ENCODE data around the gene SOHLH1. TPM values are rescaled to one million over a fixed set of nuclear protein-coding genes. Genes with fewer than 3 reads are reported as not detected.

SOHLH1 gene
- total RNA-seq, 1 donor from 2014 or later: 0.18 TPM

DNA sequence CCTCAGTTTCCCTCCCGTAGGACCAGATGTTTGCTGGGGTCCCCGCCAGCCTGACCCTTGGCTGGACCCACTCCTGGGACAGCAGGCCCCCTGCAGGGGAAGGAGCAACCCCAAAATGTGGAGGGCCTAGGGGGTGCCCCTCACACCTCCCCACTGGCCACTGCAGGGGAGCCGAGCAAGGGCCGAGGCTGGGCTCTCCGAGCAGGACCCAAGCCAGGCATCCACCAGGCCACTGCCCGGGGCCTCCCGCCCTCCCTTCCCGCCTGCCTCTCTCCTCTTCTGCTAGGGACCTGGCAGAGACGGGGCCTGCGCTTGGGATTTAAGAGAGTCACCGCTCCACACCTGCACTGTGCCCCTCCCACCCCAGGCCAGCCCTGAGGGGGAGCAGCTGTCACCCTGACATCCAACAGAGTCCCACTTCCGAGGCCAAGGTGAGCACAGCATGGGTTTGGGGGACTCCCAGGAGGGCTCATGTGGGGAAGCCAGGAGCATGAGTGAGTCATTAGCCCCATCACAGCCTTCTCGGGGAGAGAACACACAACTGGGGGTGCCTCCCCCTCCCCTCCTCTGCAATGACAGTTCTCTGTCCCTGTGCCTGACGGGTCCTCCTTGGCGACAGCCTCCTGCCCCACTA lies 15.8 kb downstream of the SOHLH1 start:
- H3K27me3 Mint-ChIP-seq (ENCODE audit: unreplicated experiment): peaks cover 11% of the 10 kb centered on the region
- DNase-seq (ENCODE audit: low spot score): no peak

GRCh38 chr9:135681161-135681560 lies 18.1 kb downstream of the SOHLH1 start:
- Mint-ChIP-seq H3K4me3 (ENCODE audit: unreplicated experiment) (no peak overlapping the region), H3K9me3 (ENCODE audit: unreplicated experiment) (no peaks in the 10 kb centered on the region), H3K4me1 (ENCODE audit: unreplicated experiment) (no peaks in the 10 kb centered on the region), H3K27me3 (ENCODE audit: unreplicated experiment) (peaks cover 15% of the 10 kb centered on the region), H3K27ac (ENCODE audit: unreplicated experiment) (no peak overlapping the region), H3K36me3 (ENCODE audit: low read depth, unreplicated experiment) (no peaks in the 10 kb centered on the region)
- DNase-seq (ENCODE audit: low spot score): no peak
- TF ChIP-seq CTCF (IDR thresholded peaks at IDR 0.05; ENCODE audit: unreplicated experiment): no peak

More for the DNA sequence above, 15.8 kb downstream of the SOHLH1 start:
- Mint-ChIP-seq H3K4me1 (ENCODE audit: unreplicated experiment) (no peaks in the 10 kb centered on the region), H3K27ac (ENCODE audit: unreplicated experiment) (no peak overlapping the region), H3K36me3 (ENCODE audit: low read depth, unreplicated experiment) (no peaks in the 10 kb centered on the region), H3K4me3 (ENCODE audit: unreplicated experiment) (no peak overlapping the region), H3K9me3 (ENCODE audit: unreplicated experiment) (no peaks in the 10 kb centered on the region)
- TF ChIP-seq CTCF (IDR thresholded peaks at IDR 0.05; ENCODE audit: unreplicated experiment): no peak

GRCh38 chr9:135680056-135680455 lies 19.2 kb downstream of the SOHLH1 start:
- Mint-ChIP-seq H3K9me3 (ENCODE audit: unreplicated experiment) (no peaks in the 10 kb centered on the region), H3K4me1 (ENCODE audit: unreplicated experiment) (no peaks in the 10 kb centered on the region), H3K27ac (ENCODE audit: unreplicated experiment) (no peak overlapping the region), H3K27me3 (ENCODE audit: unreplicated experiment) (peaks cover 15% of the 10 kb centered on the region), H3K36me3 (ENCODE audit: low read depth, unreplicated experiment) (no peaks in the 10 kb centered on the region), H3K4me3 (ENCODE audit: unreplicated experiment) (no peak overlapping the region)
- no peak for TF ChIP-seq CTCF (IDR thresholded peaks at IDR 0.05; ENCODE audit: unreplicated experiment)
- DNase-seq (ENCODE audit: low spot score): no peak

DNA sequence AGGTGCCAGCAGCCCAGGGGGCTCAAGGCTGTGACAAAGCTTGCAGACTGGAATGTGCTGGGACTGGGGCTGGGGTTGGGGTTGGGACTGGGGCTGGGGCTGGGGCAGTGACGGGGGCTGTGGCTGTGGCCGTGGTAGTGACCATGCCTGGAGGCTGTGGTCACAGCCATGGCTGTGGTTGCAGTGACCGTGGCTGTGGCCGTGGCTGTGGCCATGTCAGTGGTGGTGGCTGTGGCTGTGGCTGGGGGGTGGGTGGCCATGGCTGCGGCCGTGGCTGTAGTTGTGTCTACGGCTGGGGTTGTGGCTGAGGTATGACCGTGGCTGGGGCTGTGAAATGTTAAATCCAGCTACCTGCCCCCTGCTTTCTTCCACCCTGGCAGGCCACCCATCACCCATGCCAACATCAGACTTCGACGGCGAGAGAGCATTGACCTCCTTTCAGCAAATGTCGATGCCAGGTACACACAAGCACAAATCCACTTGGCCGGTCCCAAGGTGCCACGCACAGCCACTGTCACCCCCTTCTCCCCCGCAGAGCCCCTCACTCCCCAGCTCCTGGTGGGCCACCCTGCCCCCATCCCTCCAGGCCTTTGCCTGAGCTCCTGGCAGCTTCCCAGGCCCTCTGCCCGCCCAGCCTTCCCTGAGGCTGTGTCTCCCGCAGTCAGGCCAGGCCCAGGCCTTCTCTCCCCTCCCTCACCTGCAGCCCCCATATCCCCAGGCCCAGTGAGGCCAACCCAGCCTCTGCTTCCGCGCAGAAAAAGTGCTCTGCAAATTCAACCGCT lies 20.9 kb downstream of the SOHLH1 start:
- DNase-seq (ENCODE audit: low spot score): no peak
- H3K9me3 Mint-ChIP-seq (ENCODE audit: unreplicated experiment): no peaks in the 10 kb centered on the region
- TF ChIP-seq CTCF (IDR thresholded peaks at IDR 0.05; ENCODE audit: unreplicated experiment): no peak
- H3K27ac Mint-ChIP-seq (ENCODE audit: unreplicated experiment): no peak overlapping the region
- H3K4me3 Mint-ChIP-seq (ENCODE audit: unreplicated experiment): no peak overlapping the region
- H3K27me3 Mint-ChIP-seq (ENCODE audit: unreplicated experiment): peaks cover 13% of the 10 kb centered on the region
- no peaks in the 10 kb centered on the region for H3K4me1 Mint-ChIP-seq (ENCODE audit: unreplicated experiment)
- no peaks in the 10 kb centered on the region for H3K36me3 Mint-ChIP-seq (ENCODE audit: low read depth, unreplicated experiment)

DNA sequence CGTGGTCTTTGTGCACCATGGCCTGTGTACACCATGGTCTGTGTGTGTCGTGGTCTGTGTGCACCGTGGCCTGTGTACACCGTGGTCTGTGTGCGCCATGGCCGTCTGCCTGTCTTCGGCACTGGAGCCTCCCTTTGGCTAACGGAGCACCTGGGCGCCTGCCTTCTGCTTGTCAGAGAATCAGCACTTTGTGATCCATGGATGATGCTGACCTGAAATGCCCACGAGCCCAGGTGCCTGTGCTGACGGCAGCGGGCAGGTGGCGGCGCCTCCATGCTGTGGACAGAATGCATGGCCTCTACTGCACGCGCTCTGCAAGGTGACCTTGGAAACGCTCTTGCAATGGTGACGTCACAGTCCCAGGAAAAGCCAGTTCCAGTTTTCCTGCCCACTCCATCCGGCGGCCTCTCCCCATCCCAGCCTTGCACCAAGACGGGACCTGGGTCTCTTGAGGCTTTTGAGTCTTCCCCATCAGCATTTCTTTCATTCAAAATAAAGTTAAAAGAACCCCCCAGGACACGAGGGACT lies 21.6 kb downstream of the SOHLH1 start:
- Mint-ChIP-seq H3K27ac (ENCODE audit: unreplicated experiment) (no peak overlapping the region), H3K36me3 (ENCODE audit: low read depth, unreplicated experiment) (no peaks in the 10 kb centered on the region), H3K4me1 (ENCODE audit: unreplicated experiment) (no peaks in the 10 kb centered on the region), H3K9me3 (ENCODE audit: unreplicated experiment) (no peaks in the 10 kb centered on the region), H3K27me3 (ENCODE audit: unreplicated experiment) (peaks cover 13% of the 10 kb centered on the region), H3K4me3 (ENCODE audit: unreplicated experiment) (no peak overlapping the region)
- TF ChIP-seq CTCF (IDR thresholded peaks at IDR 0.05; ENCODE audit: unreplicated experiment): no peak
- DNase-seq (ENCODE audit: low spot score): no peak

Data from endothelial cell (in vitro differentiated cells).